ENCODE data around the gene SH2D3C.
"Not testable (repeated sequence)": the region's sequence is repeated elsewhere in the genome, so short reads cannot be mapped to it uniquely, and the experiment has no call there.

GRCh38 chr9:127780909-127781308, 2.4 kb upstream of the SH2D3C start:
- TF ChIP-seq CTCF (conservative IDR thresholded peaks at IDR 0.05); EZH2 (IDR thresholded peaks at IDR 0.05; ENCODE audit: low read depth): not testable (repeated sequence)
